ENCODE measurements around the gene BTNL9.
"Not testable (repeated sequence)": the region's sequence is repeated elsewhere in the genome, so short reads cannot be mapped to it uniquely, and the experiment has no call there.

The BTNL9 gene

GRCh38 chr5:181039931-181040630, at the start of gene BTNL9:
TSS of gene BTNL9 (plus strand) at chr5:181040266. CDS start at chr5:181045490, 5,224 bp downstream.
- DNase-seq = no peak

GRCh38 chr5:180990882-180991242, 49.2 kb upstream of the BTNL9 start:
- no peak for DNase-seq

- no peak for DNase-seq
Measured at GRCh38 chr5:181001947-181002346, 38.1 kb upstream of the BTNL9 start.

- DNase-seq = no peak
Measured at GRCh38 chr5:181005791-181006190, 34.3 kb upstream of the BTNL9 start.

GRCh38 chr5:181008136-181008535, 31.9 kb upstream of the BTNL9 start:
- no peak for DNase-seq

- DNase-seq = not testable (repeated sequence)
Measured at GRCh38 chr5:181010018-181010417, 30.0 kb upstream of the BTNL9 start.

- not testable (repeated sequence) for DNase-seq
Measured at GRCh38 chr5:181014654-181015053, 25.4 kb upstream of the BTNL9 start.

GRCh38 chr5:181017448-181017847, 22.6 kb upstream of the BTNL9 start:
- not testable (repeated sequence) for DNase-seq

GRCh38 chr5:181020688-181021087, 19.4 kb upstream of the BTNL9 start:
- no peak for DNase-seq

GRCh38 chr5:181024245-181025064, 15.6 kb upstream of the BTNL9 start:
- DNase-seq = no peak

GRCh38 chr5:181027452-181028031, 12.5 kb upstream of the BTNL9 start:
- no peak for DNase-seq

GRCh38 chr5:181028032-181028819, 11.8 kb upstream of the BTNL9 start:
- no peak for DNase-seq

GRCh38 chr5:181031716-181032115, 8.3 kb upstream of the BTNL9 start:
- DNase-seq = no peak

- DNase-seq = no peak
Measured at GRCh38 chr5:181035991-181036815, 3.9 kb upstream of the BTNL9 start.

GRCh38 chr5:181036816-181037364, 3.2 kb upstream of the BTNL9 start:
- DNase-seq = no peak

- no peak for DNase-seq
Measured at GRCh38 chr5:181037365-181037861, 2.7 kb upstream of the BTNL9 start.

GRCh38 chr5:181039471-181039870, 595 bp upstream of the BTNL9 start:
- DNase-seq = no peak

GRCh38 chr5:181040631-181040945, 522 bp downstream of the BTNL9 start:
- DNase-seq = no peak

- no peak for DNase-seq
Measured at GRCh38 chr5:181041043-181041442, 977 bp downstream of the BTNL9 start.

- DNase-seq = no peak
Measured at GRCh38 chr5:181042036-181042713, 2.1 kb downstream of the BTNL9 start.

GRCh38 chr5:181042722-181043121, 2.7 kb downstream of the BTNL9 start:
- DNase-seq = no peak

Data from NCI-H526 treated with DMSO at 0.1 percent for 48 hours (cell line).